GM12874 (cell line): ENCODE results near the gene TEAD3.

ENCODE experiments used
- CTCF ChIP-seq: IDR thresholded peaks from 2 replicates; pipeline ENCODE4 v1.5.1; 2011; ENCODE audit warnings: low read depth, mild to moderate bottlenecking, control low read depth, low read length, moderate library complexity; ENCODE audit not compliant: insufficient read depth

TEAD3 gene

DNA sequence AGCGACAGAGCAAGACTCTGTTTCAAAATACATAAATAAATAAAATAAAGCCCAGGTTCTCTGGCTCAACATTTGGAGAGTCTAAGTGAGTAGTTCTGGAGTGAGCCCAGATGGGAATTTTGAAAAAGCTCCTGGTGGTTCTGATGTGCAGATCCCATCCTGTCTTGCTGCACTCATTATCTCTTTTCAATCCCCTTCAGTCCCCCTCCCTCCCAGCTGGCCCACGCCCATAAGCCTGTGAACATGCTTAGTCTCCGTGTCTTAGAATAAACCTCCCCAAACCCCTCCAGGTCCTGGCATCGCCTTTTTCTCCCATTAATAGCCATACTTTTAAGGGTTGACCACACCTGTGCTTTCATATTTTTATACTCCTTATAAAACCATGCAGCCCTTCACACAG, 35.2 kb upstream of the TEAD3 start:
- TF ChIP-seq CTCF = no peak

DNA sequence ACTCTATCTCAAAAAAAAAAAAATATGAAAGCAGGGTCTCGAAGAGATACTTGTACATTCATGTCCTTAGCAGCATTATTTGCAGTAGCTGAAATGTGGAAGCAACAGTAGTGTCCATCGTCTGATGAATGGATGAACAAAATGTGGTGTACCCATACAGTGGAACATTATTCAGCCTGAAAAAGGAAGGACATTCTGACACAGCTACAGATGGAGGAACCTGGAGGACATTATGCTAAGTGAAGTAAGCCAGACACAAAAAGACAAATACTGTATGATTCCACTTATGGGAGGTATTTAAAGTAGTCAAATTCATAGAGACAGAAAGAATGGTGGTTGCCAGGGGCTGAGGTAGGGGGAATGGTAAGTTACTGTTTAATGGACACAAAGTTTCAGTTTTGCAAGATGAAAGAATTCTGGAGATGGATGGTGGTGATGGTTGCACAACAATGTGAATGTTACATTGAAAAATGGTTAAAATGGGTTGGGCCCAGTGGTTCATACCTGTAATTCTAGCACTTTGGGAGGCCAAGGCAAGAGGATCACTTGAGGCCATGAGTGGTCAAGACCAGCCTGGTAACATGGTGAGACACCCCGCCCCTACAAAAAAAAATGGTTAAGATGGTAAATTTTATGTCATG, 27.6 kb upstream of the TEAD3 start:
- TF ChIP-seq CTCF = no peak

DNA sequence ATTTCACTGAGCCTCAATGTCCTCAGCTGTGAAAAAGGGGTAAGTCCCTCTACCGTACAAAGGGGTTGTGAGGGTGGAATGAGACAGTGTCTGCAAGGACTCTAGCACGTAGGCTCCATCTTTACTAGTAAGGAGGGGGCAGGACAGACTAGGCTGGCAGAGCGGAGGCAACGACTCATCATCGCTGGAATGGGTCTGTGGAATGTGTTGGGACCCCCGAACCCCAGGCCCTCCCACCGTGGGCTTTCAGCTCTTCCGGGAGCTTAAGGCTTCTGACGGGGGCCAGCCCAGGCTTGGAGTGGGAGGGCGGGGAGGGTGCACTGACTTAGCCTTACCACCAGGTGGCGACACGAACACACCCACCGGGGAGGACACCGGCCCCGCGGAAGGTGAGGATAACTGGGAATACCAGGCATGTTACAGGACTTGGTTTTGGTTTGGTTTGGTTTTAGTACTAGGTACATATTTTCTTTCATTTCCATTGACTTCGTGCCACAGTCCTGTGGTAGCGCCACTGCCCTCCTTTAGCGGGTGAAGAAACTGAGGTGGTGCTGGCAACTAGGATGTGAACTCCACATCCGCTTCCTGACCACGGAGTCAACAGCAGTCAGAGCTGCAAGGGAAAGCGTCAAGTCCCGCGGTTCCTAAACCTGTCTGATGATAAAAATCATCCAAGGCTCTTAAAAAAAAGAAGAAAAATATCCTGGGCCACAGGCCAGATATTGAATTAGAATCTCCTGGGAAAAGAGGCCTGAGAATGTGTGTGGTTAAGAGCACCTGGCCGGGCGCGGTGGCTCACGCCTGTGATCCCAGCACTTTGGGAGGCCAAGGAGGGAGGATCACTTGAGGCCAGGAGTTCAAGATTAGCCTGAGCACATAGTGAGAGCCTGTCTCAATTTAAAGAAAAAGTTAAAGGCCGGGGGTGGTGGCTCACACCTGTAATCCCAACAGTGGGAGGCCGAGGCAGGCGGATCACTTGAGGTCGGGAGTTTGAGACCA, 26.1 kb upstream of the TEAD3 start:
- peak; percentile 97 for TF ChIP-seq CTCF

DNA sequence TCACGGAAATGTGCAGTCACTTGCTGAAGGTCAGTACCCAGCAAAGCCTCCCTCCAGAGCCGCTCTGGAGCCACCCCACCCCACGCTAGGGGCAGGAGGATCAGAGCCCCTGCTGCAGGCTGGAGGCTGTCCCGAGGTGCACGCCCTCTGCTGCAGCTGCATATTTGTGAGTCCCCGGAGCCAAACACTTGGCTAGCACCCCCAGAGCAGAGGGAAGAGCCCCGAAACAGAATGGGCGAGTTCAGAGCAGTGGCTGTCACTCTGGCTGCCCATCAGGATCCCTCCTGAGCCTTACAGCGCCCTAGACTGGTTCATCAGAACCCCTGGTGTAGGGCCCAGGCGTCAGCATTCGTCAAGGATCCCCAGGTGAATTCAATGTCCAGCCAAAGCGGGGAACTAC, 25.3 kb upstream of the TEAD3 start:
- TF ChIP-seq CTCF = no peak

- no peak for TF ChIP-seq CTCF
These were observed 24.4 kb upstream of the TEAD3 start for GRCh38 chr6:35521235-35521634.

DNA sequence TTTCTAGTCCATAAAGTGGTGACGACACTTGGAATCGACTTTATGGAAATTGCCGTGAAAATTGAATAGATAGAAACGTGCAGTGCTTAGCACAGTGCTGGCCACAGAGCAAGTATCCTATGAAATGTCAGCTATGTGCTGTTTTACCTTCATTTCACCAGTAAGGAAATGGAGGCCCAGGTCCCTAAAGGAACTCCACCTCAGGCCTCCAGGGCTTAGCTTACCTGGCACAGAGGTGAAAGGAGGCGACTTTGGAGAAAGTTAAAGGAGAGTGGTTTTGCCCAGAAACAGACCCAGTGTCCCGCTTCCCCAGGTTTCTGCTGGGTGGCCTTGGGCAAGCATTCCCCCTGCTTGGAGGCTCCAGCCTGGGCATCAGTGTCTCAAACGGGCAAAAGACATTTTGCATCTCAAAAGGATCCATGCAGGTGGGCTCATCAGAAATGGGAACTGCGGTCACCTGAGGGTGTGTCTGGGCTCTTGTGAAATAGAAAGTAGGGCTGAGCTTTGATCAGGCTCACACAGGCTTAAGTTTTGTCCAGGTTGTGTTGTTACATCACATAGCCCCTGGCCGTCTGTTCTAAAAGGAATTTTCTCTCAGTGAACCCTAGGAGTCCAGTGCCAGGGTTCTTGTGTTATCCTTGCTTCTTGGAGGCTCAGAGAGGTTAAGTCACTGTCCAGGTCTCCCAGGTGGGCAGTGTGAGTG, 22.6 kb upstream of the TEAD3 start:
- no peak for TF ChIP-seq CTCF
